ENCODE results near the gene SMAD3. TPM values are rescaled to one million over a fixed set of nuclear protein-coding genes. Genes with fewer than 3 reads are reported as not detected.
A peak's percentile ranks its signal among the peaks of the same experiment; 100 is the strongest.

The SMAD3 gene
- total and polyA plus RNA-seq, 8 donors = 30.9 to 53.6 (median 50.4) TPM

DNA sequence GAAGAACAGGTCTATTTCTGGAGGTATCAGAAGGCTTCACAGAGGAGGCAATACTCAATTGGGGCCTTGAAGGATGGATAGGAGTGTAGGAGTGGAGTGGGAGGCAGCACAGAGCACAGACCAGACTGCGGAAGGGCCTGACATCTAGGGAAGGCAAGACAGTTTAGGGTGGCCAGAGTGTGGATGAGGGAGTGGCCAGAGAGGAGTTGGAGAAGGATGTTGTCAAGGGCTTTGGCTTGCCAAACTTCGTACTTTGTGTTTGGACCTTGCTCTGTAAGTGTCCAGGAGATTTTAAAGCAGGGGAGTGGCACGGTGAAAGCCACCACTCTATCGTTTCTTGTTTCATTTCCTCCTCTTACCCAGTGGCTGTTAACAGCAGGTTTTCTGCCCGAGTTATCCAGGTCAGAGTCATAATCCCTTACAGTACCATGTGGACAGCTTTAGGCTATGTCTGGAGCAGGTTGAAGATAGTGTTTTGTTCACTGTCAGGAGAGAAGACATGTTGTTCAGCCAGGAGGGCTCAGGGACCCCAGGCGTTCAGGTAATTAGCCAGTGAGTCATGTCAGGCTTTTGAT is 12.3 kb downstream of the SMAD3 start:
- ATAC-seq (peak; percentile 28), DNase-seq (no peak)
- Histone ChIP-seq H3K27ac (peak overlapping the region in 1 of 2 donors; percentile 50), H3K4me3 (no peak overlapping the region), H3K27me3 (no peaks in the 10 kb centered on the region), H3K4me1 (peaks cover 51 to 89% of the 10 kb centered on the region in 2 donors), H3K9me3 (no peaks in the 10 kb centered on the region), H3K36me3 (no peaks in the 10 kb centered on the region)
- TF ChIP-seq, protein P1, sequence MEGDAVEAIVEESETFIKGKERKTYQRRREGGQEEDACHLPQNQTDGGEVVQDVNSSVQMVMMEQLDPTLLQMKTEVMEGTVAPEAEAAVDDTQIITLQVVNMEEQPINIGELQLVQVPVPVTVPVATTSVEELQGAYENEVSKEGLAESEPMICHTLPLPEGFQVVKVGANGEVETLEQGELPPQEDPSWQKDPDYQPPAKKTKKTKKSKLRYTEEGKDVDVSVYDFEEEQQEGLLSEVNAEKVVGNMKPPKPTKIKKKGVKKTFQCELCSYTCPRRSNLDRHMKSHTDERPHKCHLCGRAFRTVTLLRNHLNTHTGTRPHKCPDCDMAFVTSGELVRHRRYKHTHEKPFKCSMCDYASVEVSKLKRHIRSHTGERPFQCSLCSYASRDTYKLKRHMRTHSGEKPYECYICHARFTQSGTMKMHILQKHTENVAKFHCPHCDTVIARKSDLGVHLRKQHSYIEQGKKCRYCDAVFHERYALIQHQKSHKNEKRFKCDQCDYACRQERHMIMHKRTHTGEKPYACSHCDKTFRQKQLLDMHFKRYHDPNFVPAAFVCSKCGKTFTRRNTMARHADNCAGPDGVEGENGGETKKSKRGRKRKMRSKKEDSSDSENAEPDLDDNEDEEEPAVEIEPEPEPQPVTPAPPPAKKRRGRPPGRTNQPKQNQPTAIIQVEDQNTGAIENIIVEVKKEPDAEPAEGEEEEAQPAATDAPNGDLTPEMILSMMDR (IDR thresholded peaks at IDR 0.05) = no peak
- intact Hi-C loops (cut with DNase I) = no loop called here

DNA sequence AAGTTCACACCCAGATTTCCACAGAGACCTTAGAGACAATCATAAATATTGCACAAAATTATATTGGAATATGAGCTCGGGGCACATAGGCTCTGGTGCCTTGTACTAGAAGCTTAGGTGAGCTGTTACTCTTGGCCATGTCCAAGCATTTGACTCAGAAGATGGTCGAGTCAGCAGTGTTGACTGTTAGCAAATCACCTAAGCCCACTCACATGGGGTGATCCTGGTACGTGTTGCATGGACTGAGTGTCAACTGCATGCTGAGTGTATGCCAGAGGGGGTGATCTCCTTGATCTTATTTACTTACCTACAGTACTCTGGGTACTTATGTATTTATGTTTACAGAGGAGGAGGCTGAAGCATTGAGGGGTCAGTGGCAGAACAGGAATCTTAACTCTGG is 14.0 kb downstream of the SMAD3 start:
- TF ChIP-seq, protein P1 (IDR thresholded peaks at IDR 0.05) = no peak
- no peak for DNase-seq
- intact Hi-C loops (cut with DNase I) = no loop called here
- H3K4me1 ChIP-seq = peaks cover 39 to 92% of the 10 kb centered on the region in 2 donors
- H3K27me3 ChIP-seq = no peaks in the 10 kb centered on the region
- H3K9me3 ChIP-seq = no peaks in the 10 kb centered on the region
- H3K36me3 ChIP-seq = no peaks in the 10 kb centered on the region
- no peak overlapping the region for H3K27ac ChIP-seq
- no peak overlapping the region for H3K4me3 ChIP-seq
- no peak for ATAC-seq

DNA sequence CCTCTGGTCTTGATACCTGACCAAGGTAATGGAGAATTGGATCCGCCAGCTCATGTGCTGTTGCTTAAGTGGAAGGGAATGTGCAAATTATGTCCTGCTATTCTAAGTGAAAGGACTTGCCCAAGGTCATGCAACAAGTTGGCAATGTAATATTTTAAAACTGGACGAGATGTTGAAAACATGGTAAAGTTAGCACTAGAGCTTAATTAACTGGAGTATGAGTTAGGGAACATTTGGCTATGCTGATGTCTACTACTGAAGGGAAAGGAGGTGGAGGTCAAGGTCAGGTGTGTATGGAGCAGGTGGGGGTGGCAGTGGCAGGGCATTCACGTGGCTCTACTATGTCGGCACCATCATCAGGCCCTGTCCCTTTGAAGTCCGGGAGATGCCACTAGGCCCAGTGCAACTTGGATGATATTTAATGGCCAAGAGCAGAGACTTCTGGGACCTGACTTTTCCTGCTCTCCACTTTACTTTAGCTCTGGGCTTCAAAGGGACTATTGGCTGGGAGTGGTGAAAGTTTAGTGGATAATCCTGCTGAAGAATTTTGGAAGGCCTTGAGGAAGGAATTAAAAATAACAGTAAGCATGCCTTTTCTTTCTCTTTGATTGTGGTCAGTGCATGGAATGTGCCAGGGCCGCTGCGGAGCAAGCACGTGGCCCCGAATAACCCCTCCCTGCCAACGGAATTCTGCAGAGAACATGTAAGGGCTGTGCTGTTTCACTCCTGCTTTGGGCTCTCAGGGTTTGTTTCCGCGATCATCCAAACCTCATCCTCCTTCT is 14.9 kb downstream of the SMAD3 start:
- H3K27ac ChIP-seq = peak overlapping the region; percentile 51 to 54

DNA sequence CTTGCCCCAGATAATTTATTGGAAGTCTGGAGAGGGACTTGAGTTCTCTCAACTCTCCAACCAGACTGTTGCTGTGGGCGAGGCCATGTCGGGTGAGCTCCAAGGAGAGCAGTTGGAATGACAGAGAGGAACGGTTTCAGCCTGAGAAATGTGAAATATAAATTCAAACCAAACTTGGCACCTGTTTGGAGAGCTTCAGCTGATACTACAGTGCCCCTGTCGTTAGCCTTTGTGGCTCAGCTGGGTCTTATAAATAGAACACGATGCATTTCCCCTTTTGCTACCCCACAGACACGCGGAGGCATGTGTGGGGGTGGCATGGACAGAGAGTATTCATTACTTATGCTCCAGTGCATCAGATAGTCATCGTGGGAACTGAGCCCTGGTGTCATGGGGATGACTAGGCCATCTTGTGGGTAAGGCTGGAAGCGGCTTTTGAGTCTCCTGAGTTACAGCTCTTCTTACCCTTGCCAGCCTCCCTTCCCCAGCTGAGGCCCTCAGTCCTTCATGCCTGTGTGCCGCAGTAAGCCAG is 15.6 kb downstream of the SMAD3 start:
- H3K4me1 ChIP-seq = peaks cover 30 to 92% of the 10 kb centered on the region in 2 donors
- H3K27ac ChIP-seq = peak overlapping the region; percentile 51 to 54
- no peak overlapping the region for H3K4me3 ChIP-seq
- H3K9me3 ChIP-seq = no peaks in the 10 kb centered on the region
- no peaks in the 10 kb centered on the region for H3K36me3 ChIP-seq
- peak; percentile 54 for ATAC-seq
- intact Hi-C loops (cut with DNase I) = no loop called here
- H3K27me3 ChIP-seq = no peaks in the 10 kb centered on the region
- TF ChIP-seq, protein P1 (IDR thresholded peaks at IDR 0.05) = peak in 1 of 2 donors; percentile 17
- DNase-seq = peak in 1 of 4 donors; percentile 79

More for the DNA sequence above, 14.9 kb downstream of the SMAD3 start:
- TF ChIP-seq, protein P1 (IDR thresholded peaks at IDR 0.05) = no peak
- no peak overlapping the region for H3K4me3 ChIP-seq
- DNase-seq (peak in 2 of 4 donors; percentile 72 to 80), ATAC-seq (peak; percentile 76)
- peaks cover 30 to 92% of the 10 kb centered on the region in 2 donors for H3K4me1 ChIP-seq
- no peaks in the 10 kb centered on the region for H3K27me3 ChIP-seq
- no peaks in the 10 kb centered on the region for H3K36me3 ChIP-seq
- no peaks in the 10 kb centered on the region for H3K9me3 ChIP-seq
- intact Hi-C loops (cut with DNase I) = no loop called here

DNA sequence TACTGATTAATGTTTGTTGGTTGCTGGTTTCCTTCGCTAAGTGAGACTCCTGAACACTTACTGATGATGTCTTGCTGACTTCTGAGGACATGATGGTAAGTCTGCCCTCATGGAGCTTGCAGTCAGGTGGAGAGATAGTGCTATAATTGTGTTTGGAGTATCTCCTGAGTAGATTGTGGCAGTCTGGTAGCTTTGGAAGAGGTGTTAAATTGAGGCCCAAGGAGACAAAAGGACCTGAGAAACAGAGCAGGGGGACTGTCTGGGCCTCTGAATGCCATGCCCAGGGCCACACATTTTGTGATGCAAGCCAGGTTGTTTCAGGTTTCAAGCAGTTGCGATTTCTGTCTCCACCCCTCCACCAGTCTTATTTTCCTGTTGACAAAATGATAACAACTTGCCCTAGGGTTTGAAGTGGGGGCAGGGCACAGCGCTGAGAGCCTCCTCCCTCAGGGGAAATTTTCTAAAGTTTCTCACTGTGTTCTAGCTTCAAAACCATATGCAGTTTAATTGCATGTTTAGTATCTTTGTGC is 16.7 kb downstream of the SMAD3 start:
- TF ChIP-seq, protein P1 (IDR thresholded peaks at IDR 0.05) = no peak
- Histone ChIP-seq H3K4me3 (no peak overlapping the region), H3K27me3 (no peaks in the 10 kb centered on the region), H3K4me1 (peaks cover 35 to 92% of the 10 kb centered on the region in 2 donors), H3K27ac (peak overlapping the region; percentile 51 to 54), H3K36me3 (no peaks in the 10 kb centered on the region), H3K9me3 (no peaks in the 10 kb centered on the region)
- intact Hi-C loops (cut with DNase I) = no loop called here
- ATAC-seq (peak; percentile 48), DNase-seq (peak in 1 of 4 donors; percentile 60)

All from left lung (tissue), 10 donors.